GM21786 (cell line): ENCODE measurements around the gene PEMT.

Experiments
- ATAC-seq: cut with Tn5 transposase; IDR thresholded peaks from one replicate; pipeline ENCODE4 v1.9.1; 2021; ENCODE audit not compliant: unreplicated experiment

Gene PEMT

GRCh38 chr17:17462048-17462824 lies 129.3 kb downstream of the PEMT start:
- ATAC-seq, result no peak

DNA sequence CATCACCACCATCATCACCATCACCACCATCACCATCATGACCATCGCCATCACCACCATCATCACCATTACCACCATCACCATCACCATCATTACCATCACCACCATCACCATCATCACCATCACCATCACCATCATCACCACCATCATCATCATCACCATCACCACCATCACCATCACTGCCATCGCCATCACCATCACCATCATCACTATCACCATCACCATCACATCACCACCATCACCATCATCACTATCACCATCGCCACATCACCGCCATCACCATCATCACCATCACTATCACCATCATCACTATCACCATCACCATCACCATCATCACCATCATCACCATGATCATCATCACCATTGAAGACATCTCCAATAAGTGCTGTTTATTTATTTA lies 131.5 kb downstream of the PEMT start:
- no peak for ATAC-seq

GRCh38 chr17:17457680-17458079 lies 133.8 kb downstream of the PEMT start:
- ATAC-seq, result no peak

DNA sequence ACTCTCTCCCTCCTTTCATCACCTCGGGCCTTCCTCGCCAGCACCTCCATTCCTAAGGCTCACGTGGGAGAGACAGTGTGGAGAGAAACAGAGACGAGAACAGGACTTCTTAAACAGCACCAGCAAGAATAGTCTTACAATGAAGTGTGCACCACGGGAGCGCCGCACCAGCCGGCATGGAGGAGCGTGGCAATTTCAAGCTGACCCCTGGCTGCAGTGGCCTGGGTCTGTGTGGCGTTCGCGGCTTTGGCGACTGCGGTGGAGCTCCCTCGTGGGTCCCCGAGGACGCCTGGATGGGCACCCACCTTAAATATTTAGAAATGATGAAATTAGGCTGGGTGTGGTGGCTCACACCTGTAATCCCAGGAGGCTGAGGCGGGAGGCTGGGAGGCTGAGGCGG lies 135.3 kb downstream of the PEMT start:
- ATAC-seq, result no peak
